WTC11 (cell line): Measurements from ENCODE around the gene KPNB1. TPM values are rescaled to one million over a fixed set of nuclear protein-coding genes. Genes with fewer than 3 reads are reported as not detected.
A peak's percentile ranks its signal among the peaks of the same experiment; 100 is the strongest.

ENCODE experiments used
- ATF2 ChIP-seq: sonication (generic); formaldehyde crosslinking; IDR thresholded peaks from 2 replicates; pipeline ENCODE4 v1.8.1; 2022; ENCODE audit warnings: low read depth, missing genetic modification reagents, borderline replicate concordance
- ATF6 ChIP-seq: sonication (generic); formaldehyde crosslinking; IDR thresholded peaks from 2 replicates; pipeline ENCODE4 v1.8.1; 2023; ENCODE audit warnings: mild to moderate bottlenecking, missing genetic modification reagents
- CREB1 ChIP-seq: sonication (generic); formaldehyde crosslinking; IDR thresholded peaks from 2 replicates; pipeline ENCODE4 v1.8.0; 2023; ENCODE audit warnings: mild to moderate bottlenecking, missing genetic modification reagents
- CTCF ChIP-seq: fragments of 200-600 bp; IDR thresholded peaks from 2 replicates; pipeline ENCODE4 v1.8.0; 2022; ENCODE audit warnings: antibody characterized with exemption
- E2F5 ChIP-seq: sonication (generic); formaldehyde crosslinking; IDR thresholded peaks from 2 replicates; pipeline ENCODE4 v1.8.1; 2022; ENCODE audit warnings: mild to moderate bottlenecking, moderate library complexity, missing genetic modification reagents
- ELF4 ChIP-seq: sonication (generic); formaldehyde crosslinking; IDR thresholded peaks from 2 replicates; pipeline ENCODE4 v1.8.1; 2022; ENCODE audit warnings: low read depth, mild to moderate bottlenecking, moderate library complexity, missing genetic modification reagents
- ESRRA ChIP-seq: sonication (generic); formaldehyde crosslinking; IDR thresholded peaks from 2 replicates; pipeline ENCODE4 v1.8.1; 2022; ENCODE audit warnings: mild to moderate bottlenecking, missing genetic modification reagents, borderline replicate concordance
- HMGXB4 ChIP-seq: sonication (generic); formaldehyde crosslinking; IDR thresholded peaks from 2 replicates; pipeline ENCODE4 v1.8.1; 2023; ENCODE audit warnings: mild to moderate bottlenecking, moderate library complexity, missing genetic modification reagents
- JUN ChIP-seq: sonication (generic); formaldehyde crosslinking; IDR thresholded peaks from 2 replicates; pipeline ENCODE4 v1.8.0; 2023; ENCODE audit warnings: mild to moderate bottlenecking, missing genetic modification reagents
- NR1H2 ChIP-seq: sonication (generic); formaldehyde crosslinking; IDR thresholded peaks from 2 replicates; pipeline ENCODE4 v1.9.0; 2021; ENCODE audit warnings: mild to moderate bottlenecking, moderate library complexity, missing genetic modification reagents
- NR3C1 ChIP-seq: sonication (generic); formaldehyde crosslinking; conservative IDR thresholded peaks from 2 replicates; pipeline ENCODE4 v1.8.1; 2023; ENCODE audit warnings: low read depth, mild to moderate bottlenecking, missing genetic modification reagents
- SOX15 ChIP-seq: fragments of 250-450 bp; sonication (Bioruptor Pico); IDR thresholded peaks from 2 replicates; pipeline ENCODE4 v1.9.0; 2021; ENCODE audit warnings: mild to moderate bottlenecking
- TEAD1 ChIP-seq: sonication (generic); formaldehyde crosslinking; IDR thresholded peaks from 2 replicates; pipeline ENCODE4 v1.8.0; 2022; ENCODE audit warnings: mild to moderate bottlenecking, missing genetic modification reagents
- total RNA-seq: library from RNA; stranded (reverse); gene quantifications from 3 replicates; pipeline ENCODE4 v1.2.3, GENCODE V29; 2021
- TF ChIP-seq, protein P1 (sequence below): sonication (generic); formaldehyde crosslinking; IDR thresholded peaks from 2 replicates; pipeline ENCODE4 v1.8.0; 2022; ENCODE audit warnings: mild to moderate bottlenecking, missing genetic modification reagents
- TF ChIP-seq, protein P2 (sequence below): sonication (generic); formaldehyde crosslinking; IDR thresholded peaks from 2 replicates; pipeline ENCODE4 v1.8.0; 2022; ENCODE audit warnings: mild to moderate bottlenecking, missing genetic modification reagents
- TF ChIP-seq, protein P3 (sequence below): sonication (generic); formaldehyde crosslinking; conservative IDR thresholded peaks from 2 replicates; pipeline ENCODE4 v1.8.1; 2022; ENCODE audit warnings: mild to moderate bottlenecking, missing genetic modification reagents
- TF ChIP-seq, protein P4 (sequence below): sonication (generic); formaldehyde crosslinking; IDR thresholded peaks from 2 replicates; pipeline ENCODE4 v1.8.0; 2023; ENCODE audit warnings: missing genetic modification reagents, mild to moderate bottlenecking, borderline replicate concordance
- TF ChIP-seq, protein P5 (sequence below): sonication (generic); formaldehyde crosslinking; IDR thresholded peaks from 2 replicates; pipeline ENCODE4 v1.8.1; 2023; ENCODE audit warnings: mild to moderate bottlenecking, missing genetic modification reagents, borderline replicate concordance

KPNB1 gene
- total RNA-seq, 1 experiment from 2014 or later: 506 TPM

GRCh38 chr17:47649972-47650524, 329 bp downstream of the KPNB1 start (continued):
- TF ChIP-seq ATF6 (CRISPR knock-in tag): no peak
- TF ChIP-seq, protein P1, sequence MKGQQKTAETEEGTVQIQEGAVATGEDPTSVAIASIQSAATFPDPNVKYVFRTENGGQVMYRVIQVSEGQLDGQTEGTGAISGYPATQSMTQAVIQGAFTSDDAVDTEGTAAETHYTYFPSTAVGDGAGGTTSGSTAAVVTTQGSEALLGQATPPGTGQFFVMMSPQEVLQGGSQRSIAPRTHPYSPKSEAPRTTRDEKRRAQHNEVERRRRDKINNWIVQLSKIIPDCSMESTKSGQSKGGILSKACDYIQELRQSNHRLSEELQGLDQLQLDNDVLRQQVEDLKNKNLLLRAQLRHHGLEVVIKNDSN (CRISPR knock-in tag): no peak
- no peak for TF ChIP-seq SOX15 (CRISPR knock-in tag)
- no peak for TF ChIP-seq JUN
- TF ChIP-seq, protein P2, sequence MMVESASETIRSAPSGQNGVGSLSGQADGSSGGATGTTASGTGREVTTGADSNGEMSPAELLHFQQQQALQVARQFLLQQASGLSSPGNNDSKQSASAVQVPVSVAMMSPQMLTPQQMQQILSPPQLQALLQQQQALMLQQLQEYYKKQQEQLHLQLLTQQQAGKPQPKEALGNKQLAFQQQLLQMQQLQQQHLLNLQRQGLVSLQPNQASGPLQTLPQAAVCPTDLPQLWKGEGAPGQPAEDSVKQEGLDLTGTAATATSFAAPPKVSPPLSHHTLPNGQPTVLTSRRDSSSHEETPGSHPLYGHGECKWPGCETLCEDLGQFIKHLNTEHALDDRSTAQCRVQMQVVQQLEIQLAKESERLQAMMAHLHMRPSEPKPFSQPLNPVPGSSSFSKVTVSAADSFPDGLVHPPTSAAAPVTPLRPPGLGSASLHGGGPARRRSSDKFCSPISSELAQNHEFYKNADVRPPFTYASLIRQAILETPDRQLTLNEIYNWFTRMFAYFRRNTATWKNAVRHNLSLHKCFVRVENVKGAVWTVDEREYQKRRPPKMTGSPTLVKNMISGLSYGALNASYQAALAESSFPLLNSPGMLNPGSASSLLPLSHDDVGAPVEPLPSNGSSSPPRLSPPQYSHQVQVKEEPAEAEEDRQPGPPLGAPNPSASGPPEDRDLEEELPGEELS: no peak
- TF ChIP-seq HMGXB4 (CRISPR knock-in tag): 0 out of 2 replicates have a peak, but pooled peaks have one; percentile 22
- no peak for TF ChIP-seq TEAD1 (CRISPR knock-in tag)
- no peak for TF ChIP-seq E2F5 (CRISPR knock-in tag)
- TF ChIP-seq NR1H2 (CRISPR knock-in tag): no peak
- no peak for TF ChIP-seq NR3C1 (CRISPR knock-in tag)
- TF ChIP-seq, protein P3, sequence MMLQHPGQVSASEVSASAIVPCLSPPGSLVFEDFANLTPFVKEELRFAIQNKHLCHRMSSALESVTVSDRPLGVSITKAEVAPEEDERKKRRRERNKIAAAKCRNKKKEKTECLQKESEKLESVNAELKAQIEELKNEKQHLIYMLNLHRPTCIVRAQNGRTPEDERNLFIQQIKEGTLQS (CRISPR knock-in tag): no peak
- TF ChIP-seq ATF2 (CRISPR knock-in tag): 0 out of 2 replicates have a peak, but pooled peaks have one; percentile 1
- TF ChIP-seq ESRRA: no peak
- TF ChIP-seq CTCF: no peak
- no peak for TF ChIP-seq CREB1
- TF ChIP-seq, protein P4, sequence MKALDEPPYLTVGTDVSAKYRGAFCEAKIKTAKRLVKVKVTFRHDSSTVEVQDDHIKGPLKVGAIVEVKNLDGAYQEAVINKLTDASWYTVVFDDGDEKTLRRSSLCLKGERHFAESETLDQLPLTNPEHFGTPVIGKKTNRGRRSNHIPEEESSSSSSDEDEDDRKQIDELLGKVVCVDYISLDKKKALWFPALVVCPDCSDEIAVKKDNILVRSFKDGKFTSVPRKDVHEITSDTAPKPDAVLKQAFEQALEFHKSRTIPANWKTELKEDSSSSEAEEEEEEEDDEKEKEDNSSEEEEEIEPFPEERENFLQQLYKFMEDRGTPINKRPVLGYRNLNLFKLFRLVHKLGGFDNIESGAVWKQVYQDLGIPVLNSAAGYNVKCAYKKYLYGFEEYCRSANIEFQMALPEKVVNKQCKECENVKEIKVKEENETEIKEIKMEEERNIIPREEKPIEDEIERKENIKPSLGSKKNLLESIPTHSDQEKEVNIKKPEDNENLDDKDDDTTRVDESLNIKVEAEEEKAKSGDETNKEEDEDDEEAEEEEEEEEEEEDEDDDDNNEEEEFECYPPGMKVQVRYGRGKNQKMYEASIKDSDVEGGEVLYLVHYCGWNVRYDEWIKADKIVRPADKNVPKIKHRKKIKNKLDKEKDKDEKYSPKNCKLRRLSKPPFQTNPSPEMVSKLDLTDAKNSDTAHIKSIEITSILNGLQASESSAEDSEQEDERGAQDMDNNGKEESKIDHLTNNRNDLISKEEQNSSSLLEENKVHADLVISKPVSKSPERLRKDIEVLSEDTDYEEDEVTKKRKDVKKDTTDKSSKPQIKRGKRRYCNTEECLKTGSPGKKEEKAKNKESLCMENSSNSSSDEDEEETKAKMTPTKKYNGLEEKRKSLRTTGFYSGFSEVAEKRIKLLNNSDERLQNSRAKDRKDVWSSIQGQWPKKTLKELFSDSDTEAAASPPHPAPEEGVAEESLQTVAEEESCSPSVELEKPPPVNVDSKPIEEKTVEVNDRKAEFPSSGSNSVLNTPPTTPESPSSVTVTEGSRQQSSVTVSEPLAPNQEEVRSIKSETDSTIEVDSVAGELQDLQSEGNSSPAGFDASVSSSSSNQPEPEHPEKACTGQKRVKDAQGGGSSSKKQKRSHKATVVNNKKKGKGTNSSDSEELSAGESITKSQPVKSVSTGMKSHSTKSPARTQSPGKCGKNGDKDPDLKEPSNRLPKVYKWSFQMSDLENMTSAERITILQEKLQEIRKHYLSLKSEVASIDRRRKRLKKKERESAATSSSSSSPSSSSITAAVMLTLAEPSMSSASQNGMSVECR (CRISPR knock-in tag): no peak
- no peak for TF ChIP-seq ELF4 (CRISPR knock-in tag)
- TF ChIP-seq, protein P5, sequence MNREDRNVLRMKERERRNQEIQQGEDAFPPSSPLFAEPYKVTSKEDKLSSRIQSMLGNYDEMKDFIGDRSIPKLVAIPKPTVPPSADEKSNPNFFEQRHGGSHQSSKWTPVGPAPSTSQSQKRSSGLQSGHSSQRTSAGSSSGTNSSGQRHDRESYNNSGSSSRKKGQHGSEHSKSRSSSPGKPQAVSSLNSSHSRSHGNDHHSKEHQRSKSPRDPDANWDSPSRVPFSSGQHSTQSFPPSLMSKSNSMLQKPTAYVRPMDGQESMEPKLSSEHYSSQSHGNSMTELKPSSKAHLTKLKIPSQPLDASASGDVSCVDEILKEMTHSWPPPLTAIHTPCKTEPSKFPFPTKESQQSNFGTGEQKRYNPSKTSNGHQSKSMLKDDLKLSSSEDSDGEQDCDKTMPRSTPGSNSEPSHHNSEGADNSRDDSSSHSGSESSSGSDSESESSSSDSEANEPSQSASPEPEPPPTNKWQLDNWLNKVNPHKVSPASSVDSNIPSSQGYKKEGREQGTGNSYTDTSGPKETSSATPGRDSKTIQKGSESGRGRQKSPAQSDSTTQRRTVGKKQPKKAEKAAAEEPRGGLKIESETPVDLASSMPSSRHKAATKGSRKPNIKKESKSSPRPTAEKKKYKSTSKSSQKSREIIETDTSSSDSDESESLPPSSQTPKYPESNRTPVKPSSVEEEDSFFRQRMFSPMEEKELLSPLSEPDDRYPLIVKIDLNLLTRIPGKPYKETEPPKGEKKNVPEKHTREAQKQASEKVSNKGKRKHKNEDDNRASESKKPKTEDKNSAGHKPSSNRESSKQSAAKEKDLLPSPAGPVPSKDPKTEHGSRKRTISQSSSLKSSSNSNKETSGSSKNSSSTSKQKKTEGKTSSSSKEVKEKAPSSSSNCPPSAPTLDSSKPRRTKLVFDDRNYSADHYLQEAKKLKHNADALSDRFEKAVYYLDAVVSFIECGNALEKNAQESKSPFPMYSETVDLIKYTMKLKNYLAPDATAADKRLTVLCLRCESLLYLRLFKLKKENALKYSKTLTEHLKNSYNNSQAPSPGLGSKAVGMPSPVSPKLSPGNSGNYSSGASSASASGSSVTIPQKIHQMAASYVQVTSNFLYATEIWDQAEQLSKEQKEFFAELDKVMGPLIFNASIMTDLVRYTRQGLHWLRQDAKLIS: no peak
